HepG2 (cell line): ENCODE data around the gene THBS1. TPM values are rescaled to one million over a fixed set of nuclear protein-coding genes. Genes with fewer than 3 reads are reported as not detected.
A peak's percentile ranks its signal among the peaks of the same experiment; 100 is the strongest.

ENCODE experiments used
- ATAC-seq: fragments of 200-7000 bp; cut with Tn5 transposase; 3 replicates; pipeline ENCODE4 v1.9.1; 2020; ENCODE audit warnings: mild to moderate bottlenecking, moderate library complexity
- BruUV-seq: library from RNA; stranded (reverse); fragments of 400-500 nt; replicated peaks from 2 replicates; lab custom pipeline; 2021; lab: Mats Ljungman, UMichigan
- CTCF ChIA-PET: fragments of 300-600 bp; formaldehyde crosslinking; extraction: SDS; loops from one replicate; lab custom pipeline; 2021; ENCODE audit warnings: low total read pairs, inconsistent platforms, low intra/inter-chr PET ratio; lab: Yijun Ruan, JAX
- POLR2A ChIA-PET: fragments of 350-600 bp; sonication (Branson Sonifier 250); formaldehyde crosslinking; loops from one replicate; lab custom pipeline; 2020; ENCODE audit warnings: antibody characterized with exemption, inconsistent platforms; lab: Yijun Ruan, JAX
- DNase-seq: peaks from one replicate; pipeline ENCODE4 v3.0.0-alpha.2; 2015; ENCODE audit warnings: low spot score
- FAIRE-seq: peaks from 3 replicates; lab custom pipeline; 2011; peaks lifted over from hg19 to GRCh38; lab: Jason Lieb, UNC
- H2AFZ ChIP-seq: one replicate; pipeline ENCODE4 v1.6.1; 2011; ENCODE audit warnings: low read length, inconsistent platforms
- H3K27ac ChIP-seq: fragments of 300-600 bp; 3 replicates; pipeline ENCODE4 v1.8.0; 2011; ENCODE audit warnings: mixed run types, mild to moderate bottlenecking, mixed read lengths, low read length, inconsistent platforms; ENCODE audit not compliant: insufficient read depth; ENCODE audit errors: extremely low read length
- H3K27me3 ChIP-seq, 2 experiments: fragments of 200-600 bp in 1 of 2; 2 replicates in 1 of 2; 3 replicates in 1 of 2; pipeline versions ENCODE4 v1.6.0 to v1.8.0; 2011; ENCODE audit warnings: low read length in 2 of 2, mild to moderate bottlenecking in 2 of 2, moderate library complexity in 2 of 2, inconsistent platforms in 1 of 2; ENCODE audit not compliant: insufficient read depth in 2 of 2, control insufficient read depth in 1 of 2
- H3K36me3 ChIP-seq, 2 experiments: fragments of 200-600 bp in 1 of 2; replicated peaks in 1 of 2; 2 replicates in 1 of 2; 3 replicates in 1 of 2; pipeline versions ENCODE4 v1.5.1 to v1.8.0; 2011; ENCODE audit warnings: low read length in 2 of 2, inconsistent platforms in 1 of 2; ENCODE audit not compliant: insufficient read depth in 2 of 2, control insufficient read depth in 1 of 2
- H3K4me1 ChIP-seq: 2 replicates; pipeline ENCODE4 v1.5.1; 2012; ENCODE audit warnings: low read length, inconsistent platforms; ENCODE audit not compliant: insufficient read depth
- H3K4me2 ChIP-seq: 2 replicates; pipeline ENCODE4 v1.6.0; 2011; ENCODE audit warnings: low read depth, low read length, inconsistent platforms
- H3K4me3 ChIP-seq, 3 experiments: fragments of 200-600 bp in 1 of 3; sonication (generic), shearing (Covaris generic) in 1 of 3; replicated peaks in 1 of 3; 2 replicates each; pipeline ENCODE4 v1.5.1; 2011 to 2016; ENCODE audit warnings: low read length in 3 of 3, inconsistent platforms in 2 of 3, low read depth in 2 of 3, mild to moderate bottlenecking in 2 of 3, control low read depth in 1 of 3, mixed read lengths in 1 of 3; ENCODE audit not compliant: insufficient read depth in 1 of 3
- H3K79me2 ChIP-seq: one replicate; pipeline ENCODE4 v1.6.1; 2011; ENCODE audit warnings: low read length, inconsistent platforms; ENCODE audit not compliant: insufficient read depth
- H3K9ac ChIP-seq: 2 replicates; pipeline ENCODE4 v1.6.0; 2011; ENCODE audit warnings: mild to moderate bottlenecking, low read depth, low read length, inconsistent platforms; ENCODE audit not compliant: insufficient read depth
- H3K9me3 ChIP-seq: 2 replicates; pipeline ENCODE4 v1.5.1; 2012; ENCODE audit warnings: mild to moderate bottlenecking, low read length
- H4K20me1 ChIP-seq: 2 replicates; pipeline ENCODE4 v1.6.0; 2011; ENCODE audit warnings: inconsistent platforms, mild to moderate bottlenecking, low read length, moderate library complexity; ENCODE audit not compliant: insufficient read depth
- CBX5 ChIP-seq: sonication (generic); formaldehyde crosslinking; IDR thresholded peaks from 2 replicates; pipeline ENCODE4 v1.4.0; 2020; ENCODE audit warnings: missing genetic modification reagents, borderline replicate concordance
- ETV5 ChIP-seq: IDR thresholded peaks from 2 replicates; pipeline ENCODE4 v1.6.1; 2018; ENCODE audit warnings: missing biosample characterization, missing genetic modification reagents, inconsistent platforms, borderline replicate concordance
- FOXO1 ChIP-seq: sonication (generic); formaldehyde crosslinking; IDR thresholded peaks from 2 replicates; pipeline ENCODE4 v1.4.0; 2020; ENCODE audit warnings: missing genetic modification reagents
- MED1 ChIP-seq: sonication (generic); formaldehyde crosslinking; IDR thresholded peaks from 2 replicates; pipeline ENCODE4 v1.4.0; 2020; ENCODE audit warnings: missing genetic modification reagents
- NR2F6 ChIP-seq, 2 experiments: IDR thresholded peaks; 2 replicates each; pipeline ENCODE4 v1.6.1; 2016; ENCODE audit warnings: antibody characterized with exemption in 1 of 2, mild to moderate bottlenecking in 1 of 2
- NRL ChIP-seq: sonication (generic); formaldehyde crosslinking; IDR thresholded peaks from 2 replicates; pipeline ENCODE4 v1.5.0; 2020; ENCODE audit warnings: missing genetic modification reagents, mild to moderate bottlenecking, moderate library complexity, borderline replicate concordance
- RAD21 ChIP-seq: fragments of 450-650 bp; formaldehyde crosslinking; IDR thresholded peaks from 2 replicates; pipeline ENCODE4 v1.5.0; 2020; ENCODE audit warnings: mild to moderate bottlenecking
- RNF2 ChIP-seq: fragments of 450-650 bp; conservative IDR thresholded peaks from 2 replicates; pipeline ENCODE4 v1.6.1; 2016; ENCODE audit warnings: low read depth
- STAG1 ChIP-seq: sonication (generic); formaldehyde crosslinking; IDR thresholded peaks from 2 replicates; pipeline ENCODE4 v1.4.0; 2020; ENCODE audit warnings: missing genetic modification reagents
- ZNF772 ChIP-seq: sonication (generic); formaldehyde crosslinking; IDR thresholded peaks from 2 replicates; pipeline ENCODE4 v1.5.0; 2020; ENCODE audit warnings: mild to moderate bottlenecking, missing genetic modification reagents
- WGBS: methylation state at CpG from one replicate; pipeline ENCODE4 v1.1.6; 2017; ENCODE audit warnings: low lambda C conversion rate; 5-methylcytosine and 5-hydroxymethylcytosine counted together
- in situ Hi-C: cut with HindIII; loops from 2 replicates; pipeline ENCODE4 v1.10.0; 2017; ENCODE audit warnings: low pct_unique_long_range_greater_than_20kb; ENCODE audit not compliant: extremely low pct_ligation_motif_present
- intact Hi-C: fragments of 100-400 bp; cut with micrococcal nuclease; formaldehyde crosslinking; loops from one replicate; pipeline ENCODE4 v1.10.0; 2022; ENCODE audit not compliant: unreplicated experiment
- polyA plus RNA-seq, 8 experiments: library from polyadenylated mRNA; depleted of rRNA in 3 of 8; stranded (reverse) in 7 of 8; unstranded in 1 of 8; fragments of >200 nt; fragmentation: Illumina TruSeq in 4 of 8; extraction: Trizol in 4 of 8; gene quantifications; 2 replicates each; pipeline versions ENCODE4 v1.2.1 to v1.2.3, GENCODE V29; 2011 to 2016; ENCODE audit warnings: low read depth in 4 of 8, missing spikeins in 1 of 8, mixed read lengths in 1 of 8; ENCODE audit not compliant: insufficient read depth in 1 of 8
- total RNA-seq, 5 experiments: library from RNA; depleted of rRNA; stranded (reverse); fragments of >200 nt; fragmentation: Illumina TruSeq; extraction: Trizol; gene quantifications; 2 replicates each; pipeline ENCODE4 v1.2.3, GENCODE V29; 2016; ENCODE audit warnings: low read depth in 1 of 5
- TF ChIP-seq, protein P1 (sequence below): sonication (generic); formaldehyde crosslinking; IDR thresholded peaks from 2 replicates; pipeline ENCODE4 v1.9.0; 2022; ENCODE audit warnings: low read depth, missing genetic modification reagents
- TF ChIP-seq, protein P2 (sequence below): sonication (generic); formaldehyde crosslinking; IDR thresholded peaks from 2 replicates; pipeline ENCODE4 v1.4.0; 2020; ENCODE audit warnings: missing genetic modification reagents
- TF ChIP-seq, protein P3 (sequence below): sonication (generic); formaldehyde crosslinking; IDR thresholded peaks from 2 replicates; pipeline ENCODE4 v1.5.1; 2020; ENCODE audit warnings: mild to moderate bottlenecking, missing genetic modification reagents, moderate library complexity

The THBS1 gene
- total and polyA plus RNA-seq, 2 of the 13 experiments (the other 11 are each of a cell fraction or from before 2014, with no cell fraction given): 54.7 to 67.1 TPM

DNA sequence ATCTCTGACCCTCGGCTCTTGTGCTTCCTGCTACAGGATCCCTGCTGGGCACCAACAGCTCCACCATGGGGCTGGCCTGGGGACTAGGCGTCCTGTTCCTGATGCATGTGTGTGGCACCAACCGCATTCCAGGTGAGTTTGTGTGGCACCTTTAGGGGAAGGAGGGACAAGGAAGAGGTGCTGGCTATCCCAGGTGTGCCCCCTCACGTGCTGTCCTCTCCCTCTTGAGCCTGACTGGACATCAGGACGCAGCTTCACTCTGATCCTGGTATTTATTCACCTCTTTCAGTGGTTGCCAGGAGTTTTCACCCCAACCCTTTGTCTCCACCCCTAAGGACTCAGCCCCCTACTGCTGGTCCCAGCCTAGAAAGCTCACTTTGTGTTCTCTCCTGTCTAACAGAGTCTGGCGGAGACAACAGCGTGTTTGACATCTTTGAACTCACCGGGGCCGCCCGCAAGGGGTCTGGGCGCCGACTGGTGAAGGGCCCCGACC lies 960 bp downstream of the THBS1 start:
- ATAC-seq: peak; percentile 83
- POLR2A ChIA-PET: interaction anchor here (0.7 to 3.7 kb wide), 7 partner anchors 8 to 414 kb away, joined by 3 to 50 read pairs (median 9); no protein-coding TSS in a partner anchor
- FAIRE-seq: peak; percentile 78
- Histone ChIP-seq H3K27ac (no peak overlapping the region), H3K27me3 (peaks cover 0 to 4% of the 10 kb centered on the region in 2 experiments; a peak in 1 of 5 replicates), H3K9ac (peak overlapping the region; percentile 78), H3K9me3 (no peaks in the 10 kb centered on the region), H2AFZ (no peak overlapping the region), H3K4me1 (peaks cover 63% of the 10 kb centered on the region), H3K36me3 (peaks cover 11 to 40% of the 10 kb centered on the region in 2 experiments), H4K20me1 (peaks cover 13% of the 10 kb centered on the region; the same call in 1 of the 2 replicates), H3K4me3 (peak overlapping the region; percentile 64 to 88 (median 67)), H3K79me2 (peaks cover 22% of the 10 kb centered on the region), H3K4me2 (peak overlapping the region; percentile 92)
- in situ Hi-C loops: loop anchor here (5.0 to 10.0 kb wide), 5 partner anchors 147 to 767 kb away; no protein-coding TSS in a partner anchor
- WGBS: 45% methylated on average over 10 of the region's 13 CpGs
- TSS peak; percentile 55 for BruUV-seq
- CTCF ChIA-PET: interaction anchor here (0.7 to 3.2 kb wide), 5 partner anchors 116 to 764 kb away, joined by 3 to 26 read pairs (median 6); no protein-coding TSS in a partner anchor
- peak; percentile 78 for DNase-seq
- intact Hi-C loops: loop anchor here (1.0 to 5.0 kb wide), 5 partner anchors 147 to 765 kb away; no protein-coding TSS in a partner anchor
- TF ChIP-seq, protein P1, sequence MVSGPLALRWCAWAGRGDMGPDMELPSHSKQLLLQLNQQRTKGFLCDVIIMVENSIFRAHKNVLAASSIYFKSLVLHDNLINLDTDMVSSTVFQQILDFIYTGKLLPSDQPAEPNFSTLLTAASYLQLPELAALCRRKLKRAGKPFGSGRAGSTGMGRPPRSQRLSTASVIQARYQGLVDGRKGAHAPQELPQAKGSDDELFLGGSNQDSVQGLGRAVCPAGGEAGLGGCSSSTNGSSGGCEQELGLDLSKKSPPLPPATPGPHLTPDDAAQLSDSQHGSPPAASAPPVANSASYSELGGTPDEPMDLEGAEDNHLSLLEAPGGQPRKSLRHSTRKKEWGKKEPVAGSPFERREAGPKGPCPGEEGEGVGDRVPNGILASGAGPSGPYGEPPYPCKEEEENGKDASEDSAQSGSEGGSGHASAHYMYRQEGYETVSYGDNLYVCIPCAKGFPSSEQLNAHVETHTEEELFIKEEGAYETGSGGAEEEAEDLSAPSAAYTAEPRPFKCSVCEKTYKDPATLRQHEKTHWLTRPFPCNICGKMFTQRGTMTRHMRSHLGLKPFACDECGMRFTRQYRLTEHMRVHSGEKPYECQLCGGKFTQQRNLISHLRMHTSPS: peak; percentile 27; the same call in 1 of the 2 replicates
- peak; percentile 86 for TF ChIP-seq STAG1 (CRISPR knock-in tag)
- TF ChIP-seq RAD21: peak; percentile 68
- TF ChIP-seq, protein P2, sequence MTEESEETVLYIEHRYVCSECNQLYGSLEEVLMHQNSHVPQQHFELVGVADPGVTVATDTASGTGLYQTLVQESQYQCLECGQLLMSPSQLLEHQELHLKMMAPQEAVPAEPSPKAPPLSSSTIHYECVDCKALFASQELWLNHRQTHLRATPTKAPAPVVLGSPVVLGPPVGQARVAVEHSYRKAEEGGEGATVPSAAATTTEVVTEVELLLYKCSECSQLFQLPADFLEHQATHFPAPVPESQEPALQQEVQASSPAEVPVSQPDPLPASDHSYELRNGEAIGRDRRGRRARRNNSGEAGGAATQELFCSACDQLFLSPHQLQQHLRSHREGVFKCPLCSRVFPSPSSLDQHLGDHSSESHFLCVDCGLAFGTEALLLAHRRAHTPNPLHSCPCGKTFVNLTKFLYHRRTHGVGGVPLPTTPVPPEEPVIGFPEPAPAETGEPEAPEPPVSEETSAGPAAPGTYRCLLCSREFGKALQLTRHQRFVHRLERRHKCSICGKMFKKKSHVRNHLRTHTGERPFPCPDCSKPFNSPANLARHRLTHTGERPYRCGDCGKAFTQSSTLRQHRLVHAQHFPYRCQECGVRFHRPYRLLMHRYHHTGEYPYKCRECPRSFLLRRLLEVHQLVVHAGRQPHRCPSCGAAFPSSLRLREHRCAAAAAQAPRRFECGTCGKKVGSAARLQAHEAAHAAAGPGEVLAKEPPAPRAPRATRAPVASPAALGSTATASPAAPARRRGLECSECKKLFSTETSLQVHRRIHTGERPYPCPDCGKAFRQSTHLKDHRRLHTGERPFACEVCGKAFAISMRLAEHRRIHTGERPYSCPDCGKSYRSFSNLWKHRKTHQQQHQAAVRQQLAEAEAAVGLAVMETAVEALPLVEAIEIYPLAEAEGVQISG (CRISPR knock-in tag): peak; percentile 77
- no peak; the same call in none of the 2 replicates for TF ChIP-seq FOXO1 (CRISPR knock-in tag)
- TF ChIP-seq MED1 (CRISPR knock-in tag): peak; percentile 23; the same call in 1 of the 2 replicates
- TF ChIP-seq ETV5 (CRISPR knock-in tag): peak; percentile 75
- TF ChIP-seq ZNF772 (CRISPR knock-in tag): no peak
- no peak for TF ChIP-seq RNF2
- TF ChIP-seq NR2F6 (IDR thresholded peaks at IDR 0.05): peak; percentile 73
- peak; percentile 88 for TF ChIP-seq NR2F6 (CRISPR knock-in tag; IDR thresholded peaks at IDR 0.05)
- TF ChIP-seq, protein P3, sequence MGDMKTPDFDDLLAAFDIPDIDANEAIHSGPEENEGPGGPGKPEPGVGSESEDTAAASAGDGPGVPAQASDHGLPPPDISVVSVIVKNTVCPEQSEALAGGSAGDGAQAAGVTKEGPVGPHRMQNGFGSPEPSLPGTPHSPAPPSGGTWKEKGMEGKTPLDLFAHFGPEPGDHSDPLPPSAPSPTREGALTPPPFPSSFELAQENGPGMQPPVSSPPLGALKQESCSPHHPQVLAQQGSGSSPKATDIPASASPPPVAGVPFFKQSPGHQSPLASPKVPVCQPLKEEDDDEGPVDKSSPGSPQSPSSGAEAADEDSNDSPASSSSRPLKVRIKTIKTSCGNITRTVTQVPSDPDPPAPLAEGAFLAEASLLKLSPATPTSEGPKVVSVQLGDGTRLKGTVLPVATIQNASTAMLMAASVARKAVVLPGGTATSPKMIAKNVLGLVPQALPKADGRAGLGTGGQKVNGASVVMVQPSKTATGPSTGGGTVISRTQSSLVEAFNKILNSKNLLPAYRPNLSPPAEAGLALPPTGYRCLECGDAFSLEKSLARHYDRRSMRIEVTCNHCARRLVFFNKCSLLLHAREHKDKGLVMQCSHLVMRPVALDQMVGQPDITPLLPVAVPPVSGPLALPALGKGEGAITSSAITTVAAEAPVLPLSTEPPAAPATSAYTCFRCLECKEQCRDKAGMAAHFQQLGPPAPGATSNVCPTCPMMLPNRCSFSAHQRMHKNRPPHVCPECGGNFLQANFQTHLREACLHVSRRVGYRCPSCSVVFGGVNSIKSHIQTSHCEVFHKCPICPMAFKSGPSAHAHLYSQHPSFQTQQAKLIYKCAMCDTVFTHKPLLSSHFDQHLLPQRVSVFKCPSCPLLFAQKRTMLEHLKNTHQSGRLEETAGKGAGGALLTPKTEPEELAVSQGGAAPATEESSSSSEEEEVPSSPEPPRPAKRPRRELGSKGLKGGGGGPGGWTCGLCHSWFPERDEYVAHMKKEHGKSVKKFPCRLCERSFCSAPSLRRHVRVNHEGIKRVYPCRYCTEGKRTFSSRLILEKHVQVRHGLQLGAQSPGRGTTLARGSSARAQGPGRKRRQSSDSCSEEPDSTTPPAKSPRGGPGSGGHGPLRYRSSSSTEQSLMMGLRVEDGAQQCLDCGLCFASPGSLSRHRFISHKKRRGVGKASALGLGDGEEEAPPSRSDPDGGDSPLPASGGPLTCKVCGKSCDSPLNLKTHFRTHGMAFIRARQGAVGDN (CRISPR knock-in tag): peak; percentile 60
- 0 out of 2 replicates have a peak, but pooled peaks have one; percentile 30 for TF ChIP-seq CBX5 (CRISPR knock-in tag)
- TF ChIP-seq NRL: no peak
